Astrocyte of the spinal cord (primary cell): ENCODE measurements around the gene ERAP2.

Source experiments
- DNase-seq: peaks from one replicate; pipeline ENCODE4 v3.0.0; 2011; ENCODE audit warnings: low read depth, low spot score
- H3K4me3 ChIP-seq: 2 replicates; pipeline ENCODE4 v1.5.1; 2011; ENCODE audit warnings: low read depth, mild to moderate bottlenecking, low read length, moderate library complexity
- in situ Hi-C: cut with HindIII; loops from 2 replicates; pipeline ENCODE4 v1.10.0; 2017; ENCODE audit warnings: low sequenced_read_pairs
- TF ChIP-seq, protein P1 (sequence below): IDR thresholded peaks from 2 replicates; pipeline ENCODE4 v1.5.1; 2012; ENCODE audit warnings: low read depth, mild to moderate bottlenecking, low read length, inconsistent platforms

The ERAP2 gene

DNA sequence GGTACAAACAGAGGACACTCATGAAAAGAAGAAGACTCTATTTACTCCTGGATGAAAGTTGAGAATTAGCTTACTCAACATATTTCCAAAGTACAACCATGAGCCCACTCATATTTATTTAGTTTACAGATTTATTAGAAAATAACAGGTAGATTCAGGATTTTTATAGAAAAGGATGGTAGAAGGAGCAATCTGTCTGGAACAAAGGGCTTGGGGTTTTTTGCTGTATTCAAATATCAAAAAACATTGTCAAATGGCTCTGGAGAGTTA is 7.0 kb upstream of the ERAP2 start:
- H3K4me3 ChIP-seq = no peak overlapping the region
- in situ Hi-C loops = no loop called here
- TF ChIP-seq, protein P1, sequence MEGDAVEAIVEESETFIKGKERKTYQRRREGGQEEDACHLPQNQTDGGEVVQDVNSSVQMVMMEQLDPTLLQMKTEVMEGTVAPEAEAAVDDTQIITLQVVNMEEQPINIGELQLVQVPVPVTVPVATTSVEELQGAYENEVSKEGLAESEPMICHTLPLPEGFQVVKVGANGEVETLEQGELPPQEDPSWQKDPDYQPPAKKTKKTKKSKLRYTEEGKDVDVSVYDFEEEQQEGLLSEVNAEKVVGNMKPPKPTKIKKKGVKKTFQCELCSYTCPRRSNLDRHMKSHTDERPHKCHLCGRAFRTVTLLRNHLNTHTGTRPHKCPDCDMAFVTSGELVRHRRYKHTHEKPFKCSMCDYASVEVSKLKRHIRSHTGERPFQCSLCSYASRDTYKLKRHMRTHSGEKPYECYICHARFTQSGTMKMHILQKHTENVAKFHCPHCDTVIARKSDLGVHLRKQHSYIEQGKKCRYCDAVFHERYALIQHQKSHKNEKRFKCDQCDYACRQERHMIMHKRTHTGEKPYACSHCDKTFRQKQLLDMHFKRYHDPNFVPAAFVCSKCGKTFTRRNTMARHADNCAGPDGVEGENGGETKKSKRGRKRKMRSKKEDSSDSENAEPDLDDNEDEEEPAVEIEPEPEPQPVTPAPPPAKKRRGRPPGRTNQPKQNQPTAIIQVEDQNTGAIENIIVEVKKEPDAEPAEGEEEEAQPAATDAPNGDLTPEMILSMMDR = no peak
- no peak for DNase-seq

DNA sequence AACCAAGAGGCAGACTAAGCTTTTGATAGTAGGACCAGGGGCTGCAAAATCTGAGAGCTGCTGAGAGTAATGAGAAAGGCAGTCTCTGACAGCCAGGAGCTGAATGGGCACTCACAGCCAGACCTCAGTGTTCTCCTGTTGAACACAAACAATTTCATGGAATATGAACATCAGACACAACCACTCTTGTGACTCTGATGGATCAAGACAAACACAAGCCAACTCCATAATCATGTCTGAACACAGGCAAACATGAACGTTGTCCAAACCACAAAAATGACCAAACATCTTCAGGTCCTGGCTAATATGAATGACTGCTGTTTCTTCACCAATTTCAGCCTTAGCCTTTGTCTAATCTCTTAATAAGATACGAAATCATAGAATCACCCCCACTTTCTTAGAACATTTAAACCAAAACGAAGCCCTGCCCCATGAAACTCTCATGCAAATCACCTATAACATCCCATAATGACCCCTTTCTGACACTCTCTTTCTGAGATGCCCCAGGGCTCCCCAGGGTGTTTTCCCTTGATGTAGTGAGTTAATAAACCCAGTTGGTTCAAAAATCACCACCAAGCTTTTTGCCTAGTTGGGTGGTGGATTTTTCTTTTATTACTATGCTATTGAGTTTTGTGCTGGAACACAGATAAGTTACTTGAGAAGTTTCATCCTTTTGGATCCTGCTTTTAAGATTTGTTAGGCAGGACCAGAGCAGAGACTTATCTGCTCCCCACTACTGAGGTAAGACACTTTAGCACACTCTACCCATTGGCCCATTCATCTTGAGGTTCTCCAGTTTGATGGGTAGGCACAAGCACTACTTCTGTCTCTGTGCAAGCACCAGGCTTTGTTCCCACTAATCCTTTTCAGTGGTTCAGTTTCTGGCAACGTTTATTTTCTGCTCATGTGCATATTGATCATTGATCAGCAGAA is 5.9 kb upstream of the ERAP2 start:
- in situ Hi-C loops = no loop called here
- TF ChIP-seq, protein P1 = no peak
- H3K4me3 ChIP-seq = no peak overlapping the region
- no peak for DNase-seq

DNA sequence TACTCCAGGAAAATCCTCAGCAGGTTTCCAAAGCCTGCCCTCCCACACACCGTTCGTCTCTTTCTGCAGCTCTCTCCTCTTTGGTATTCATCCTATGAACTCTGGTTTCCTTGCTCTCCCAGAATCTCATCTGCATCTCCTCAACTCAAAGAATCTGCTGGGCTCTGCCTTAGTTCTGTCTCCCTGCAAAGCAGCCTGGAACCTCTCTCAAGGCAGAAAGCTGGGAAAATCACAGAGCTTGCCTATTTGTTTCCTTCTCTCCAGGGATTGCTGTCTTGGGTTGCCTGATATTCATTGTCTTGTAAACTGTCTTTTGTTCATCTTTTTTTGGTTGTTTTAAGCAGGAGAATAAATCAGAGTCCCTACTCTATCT is 5.3 kb upstream of the ERAP2 start:
- H3K4me3 ChIP-seq = no peak overlapping the region
- no peak for DNase-seq
- in situ Hi-C loops = no loop called here
- TF ChIP-seq, protein P1 = no peak

DNA sequence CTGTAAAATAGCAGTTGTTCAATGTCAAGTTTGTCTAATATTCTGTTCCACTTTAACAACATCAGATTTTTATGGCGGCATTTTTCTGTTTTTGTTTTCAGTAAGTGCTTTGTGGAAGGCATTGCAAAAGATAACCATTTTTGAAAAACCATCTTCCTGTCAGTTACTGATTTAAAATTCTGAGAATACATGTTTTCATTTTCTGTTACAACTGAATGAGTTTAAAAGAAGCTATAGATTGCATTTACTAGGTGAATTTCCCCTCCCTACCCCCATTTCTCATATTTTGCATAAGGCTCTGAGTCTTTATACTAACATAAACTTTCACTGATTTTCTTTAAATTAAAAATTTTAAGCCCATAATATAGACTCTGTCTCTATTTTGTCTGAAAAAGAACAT is 4.6 kb upstream of the ERAP2 start:
- H3K4me3 ChIP-seq = no peak overlapping the region
- no peak for DNase-seq
- in situ Hi-C loops = no loop called here
- TF ChIP-seq, protein P1 = no peak

DNA sequence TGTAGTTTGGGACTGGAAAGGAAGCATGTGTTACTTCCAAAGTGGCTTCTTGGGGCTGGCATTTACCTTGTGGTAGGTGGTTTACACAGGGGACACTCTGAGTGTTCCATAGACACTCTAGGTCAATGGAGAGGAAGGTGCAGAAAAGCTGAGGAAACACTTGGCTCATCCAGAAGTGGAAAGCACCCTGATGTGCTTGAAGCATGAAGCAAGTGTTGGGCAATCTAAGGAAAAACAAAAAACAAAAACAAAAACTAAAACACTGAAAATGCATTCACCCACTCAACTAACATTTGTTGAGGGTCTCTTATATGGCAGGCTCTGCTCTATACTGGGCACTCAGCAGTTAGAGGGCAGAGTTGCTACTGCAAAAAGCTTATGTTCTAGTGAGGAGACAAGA is 2.9 kb upstream of the ERAP2 start:
- no peak overlapping the region for H3K4me3 ChIP-seq
- DNase-seq = no peak
- TF ChIP-seq, protein P1 = no peak
- in situ Hi-C loops = no loop called here

DNA sequence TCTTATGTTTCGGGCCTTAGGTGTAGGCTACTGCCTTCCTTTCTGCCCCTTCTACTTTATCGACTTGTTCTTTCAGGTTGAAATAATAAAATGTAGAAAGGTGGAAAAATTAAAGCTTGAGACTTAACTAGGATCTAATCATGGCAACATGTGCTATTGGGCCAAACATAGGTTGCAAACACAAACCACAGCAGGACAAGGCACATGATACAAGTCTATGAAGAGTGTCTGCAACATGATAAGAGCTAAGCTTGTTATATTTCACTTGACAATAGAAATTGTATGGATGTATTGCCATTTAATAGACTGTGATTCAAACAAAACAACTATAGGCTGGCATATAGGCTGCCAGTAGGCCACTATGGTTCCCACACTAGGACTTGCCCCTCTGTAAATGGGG is 1.7 kb upstream of the ERAP2 start:
- no peak for DNase-seq
- TF ChIP-seq, protein P1 = no peak
- in situ Hi-C loops = no loop called here
- H3K4me3 ChIP-seq = no peak overlapping the region
